ENCODE measurements around the gene UCN3.
"Not testable (repeated sequence)": the region's sequence is repeated elsewhere in the genome, so short reads cannot be mapped to it uniquely, and the experiment has no call there.

The UCN3 gene

DNA sequence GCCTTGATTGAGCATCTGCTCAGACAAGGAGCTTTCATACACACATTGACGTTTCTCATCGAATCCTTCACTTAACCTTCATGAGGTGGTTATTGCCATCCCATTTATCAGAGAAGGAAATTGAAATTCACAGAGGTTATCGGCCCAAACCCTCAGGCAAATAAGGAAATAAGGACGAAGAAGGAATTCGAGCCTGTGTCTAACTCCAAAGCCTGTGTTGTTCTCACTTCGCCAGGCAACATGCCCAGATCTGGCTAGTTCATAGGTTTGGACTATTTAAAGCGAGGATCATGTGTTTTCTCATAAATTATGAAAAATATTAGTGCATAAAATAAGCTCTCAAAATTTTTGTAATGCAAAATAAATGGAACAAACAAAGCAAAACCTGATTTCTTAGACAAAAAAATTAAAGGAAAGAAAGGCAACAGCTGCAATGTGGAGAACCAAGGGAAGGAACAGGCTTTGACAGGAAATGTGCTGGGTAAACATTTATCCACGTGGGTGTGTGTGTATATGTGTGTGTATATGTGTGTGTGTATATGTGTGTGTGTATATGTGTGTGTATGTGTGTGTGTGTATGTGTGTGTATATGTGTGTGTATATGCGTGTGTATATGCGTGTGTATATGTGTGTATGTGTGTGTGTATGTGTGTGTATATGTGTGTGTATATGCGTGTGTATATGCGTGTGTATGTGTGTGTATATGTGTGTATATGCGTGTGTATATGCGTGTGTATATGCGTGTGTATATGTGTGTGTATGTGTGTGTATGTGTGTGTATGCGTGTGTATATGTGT lies 4.8 kb downstream of the UCN3 start:
- DNase-seq, result no peak

DNA sequence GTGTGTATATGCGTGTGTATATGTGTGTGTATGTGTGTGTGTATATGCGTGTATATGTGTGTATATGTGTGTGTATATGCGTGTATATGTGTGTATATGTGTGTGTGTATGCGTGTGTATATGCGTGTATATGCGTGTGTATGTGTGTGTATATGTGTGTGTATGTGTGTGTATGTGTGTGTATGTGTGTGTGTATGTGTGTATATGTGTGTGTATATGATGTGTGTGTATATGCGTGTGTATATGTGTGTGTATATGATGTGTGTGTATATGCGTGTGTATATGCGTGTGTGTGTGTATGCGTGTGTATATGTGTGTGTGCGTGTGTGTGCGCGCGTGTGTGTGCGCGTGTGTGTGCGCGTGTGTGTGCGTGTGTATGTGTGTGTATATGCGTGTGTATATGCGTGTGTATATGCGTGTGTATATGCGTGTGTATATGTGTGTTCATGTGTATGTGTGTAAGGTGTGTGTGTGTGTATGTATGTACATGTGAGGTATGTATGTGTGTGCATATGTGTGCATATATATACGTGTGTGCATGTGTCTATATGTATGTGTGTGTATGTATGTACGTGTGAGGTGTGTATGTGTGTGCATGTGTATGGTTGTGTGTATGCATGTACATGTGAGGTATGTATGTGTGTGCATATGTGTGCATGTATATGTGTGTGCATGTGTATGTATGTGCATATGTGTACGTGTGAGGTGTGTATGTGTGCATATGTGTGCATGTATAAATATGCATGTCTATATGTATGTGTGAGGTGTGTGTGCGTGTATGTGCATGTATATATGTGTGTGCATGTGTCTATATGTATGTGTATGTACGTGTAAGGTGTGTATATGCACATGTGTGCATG lies 6.0 kb downstream of the UCN3 start:
- DNase-seq, result no peak

- no peak for DNase-seq
Measured at GRCh38 chr10:5373307-5373706, 8.5 kb downstream of the UCN3 start.

DNA sequence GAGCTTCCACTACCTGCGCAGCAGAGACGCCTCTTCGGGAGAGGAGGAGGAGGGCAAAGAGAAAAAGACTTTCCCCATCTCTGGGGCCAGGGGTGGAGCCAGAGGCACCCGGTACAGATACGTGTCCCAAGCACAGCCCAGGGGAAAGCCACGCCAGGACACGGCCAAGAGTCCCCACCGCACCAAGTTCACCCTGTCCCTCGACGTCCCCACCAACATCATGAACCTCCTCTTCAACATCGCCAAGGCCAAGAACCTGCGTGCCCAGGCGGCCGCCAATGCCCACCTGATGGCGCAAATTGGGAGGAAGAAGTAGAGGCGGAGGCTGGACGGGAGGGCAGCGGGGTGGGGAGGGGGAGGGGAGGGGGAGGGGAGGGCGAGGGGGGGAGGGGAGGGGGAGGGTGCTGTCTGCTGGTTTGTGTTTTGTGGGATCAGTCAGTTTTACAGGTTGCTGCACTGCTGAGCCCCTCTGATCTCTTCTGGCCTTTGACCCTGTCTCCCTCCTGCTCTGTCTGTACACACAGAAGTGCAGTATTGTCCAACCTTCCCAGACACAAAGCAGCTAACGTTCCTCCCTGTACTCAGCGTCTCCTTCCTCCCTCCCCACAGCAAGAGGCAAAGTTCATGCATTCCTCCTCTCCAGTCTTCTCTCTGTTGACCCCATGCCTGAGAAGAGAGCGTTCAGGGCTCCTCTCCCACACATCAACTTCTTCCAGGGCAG lies 9.3 kb downstream of the UCN3 start:
- DNase-seq, result no peak

DNA sequence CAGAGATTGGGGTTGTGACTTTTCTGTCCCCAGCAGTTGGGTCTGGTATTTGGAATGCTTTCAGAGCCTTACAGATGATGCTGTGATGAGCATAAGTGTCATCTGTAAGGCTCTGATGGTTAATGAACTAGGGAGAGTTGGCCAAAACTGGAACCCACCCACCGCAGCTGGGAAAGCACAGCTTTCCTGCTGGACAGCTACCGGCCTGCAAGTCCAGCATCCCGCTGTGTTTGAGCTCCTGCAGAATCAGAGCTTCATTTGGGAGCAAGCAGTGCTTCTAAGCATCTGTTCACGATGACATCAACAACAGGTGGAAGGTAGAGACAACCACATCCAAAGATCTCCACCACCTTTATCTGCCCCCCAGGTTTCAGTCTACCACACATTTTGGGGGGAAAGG lies 11.7 kb downstream of the UCN3 start:
- no peak for DNase-seq

- not testable (repeated sequence) for DNase-seq
Measured at GRCh38 chr10:5379202-5379601, 14.4 kb downstream of the UCN3 start.

GRCh38 chr10:5380395-5380794 lies 15.6 kb downstream of the UCN3 start:
- DNase-seq, result not testable (repeated sequence)

DNA sequence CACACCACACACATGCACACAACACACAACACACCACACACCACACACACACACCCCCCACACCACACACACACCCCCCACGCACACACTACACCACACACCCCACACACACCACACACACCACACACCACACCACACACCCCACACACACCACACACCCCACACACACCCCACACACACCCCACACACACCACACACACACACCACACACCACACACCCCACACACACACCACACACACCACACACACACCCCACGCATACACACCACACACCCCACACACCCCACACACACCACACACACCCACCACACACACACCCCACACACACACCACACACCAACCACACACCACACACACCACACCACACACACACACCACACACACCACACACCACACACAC lies 16.4 kb downstream of the UCN3 start:
- no peak for DNase-seq

GRCh38 chr10:5385224-5385623 lies 20.5 kb downstream of the UCN3 start:
- no peak for DNase-seq

- no peak for DNase-seq
Measured at GRCh38 chr10:5387169-5387568, 22.4 kb downstream of the UCN3 start.

DNA sequence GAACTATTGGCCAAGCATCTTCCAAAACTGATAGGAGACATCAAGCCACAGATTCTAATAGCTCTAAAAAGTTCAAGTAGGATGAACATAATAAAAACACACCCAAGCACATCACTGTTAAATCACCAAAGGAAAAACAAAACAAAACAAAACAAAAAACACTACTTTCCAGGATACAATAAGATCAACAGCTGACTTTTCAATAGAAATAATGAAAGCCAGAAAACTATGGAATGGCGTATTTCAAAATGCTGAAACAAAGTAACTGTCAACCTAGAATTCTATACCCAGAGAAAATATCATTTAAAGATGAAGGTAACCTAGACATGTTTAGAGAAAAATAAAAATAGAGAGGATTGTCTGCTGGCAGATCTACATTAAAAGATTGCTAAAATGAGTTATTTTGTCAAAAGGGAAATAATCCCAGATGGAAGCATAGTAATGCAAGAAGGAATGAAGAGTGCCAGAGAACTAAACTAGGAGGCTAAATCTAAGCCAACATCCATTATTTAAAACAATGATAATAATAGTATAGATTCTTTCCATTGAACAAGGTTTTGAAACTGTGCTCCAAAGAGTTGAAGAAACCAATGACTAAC lies 25.9 kb downstream of the UCN3 start:
- no peak for DNase-seq

- no peak for DNase-seq
Measured at GRCh38 chr10:5391790-5392189, 27.0 kb downstream of the UCN3 start.

DNA sequence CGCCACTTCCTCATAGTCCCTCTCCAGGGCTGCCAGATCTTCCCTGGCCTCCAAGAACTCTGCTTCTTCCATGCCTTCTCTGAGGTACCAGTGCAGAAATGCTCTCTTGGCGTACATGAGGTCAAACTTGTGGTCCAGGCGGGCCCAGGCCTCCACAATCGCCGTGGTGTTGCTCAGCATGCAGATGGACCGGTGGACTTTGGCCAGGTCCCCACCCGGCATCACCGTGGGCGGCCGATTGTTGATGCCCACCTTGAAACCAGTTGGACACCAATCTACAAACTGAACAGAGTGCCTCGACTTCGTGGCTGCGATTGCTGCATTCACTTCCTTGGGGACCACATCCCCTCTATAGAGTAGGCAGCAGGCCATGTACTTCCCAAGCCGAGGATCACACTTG lies 28.8 kb downstream of the UCN3 start:
- no peak for DNase-seq

DNA sequence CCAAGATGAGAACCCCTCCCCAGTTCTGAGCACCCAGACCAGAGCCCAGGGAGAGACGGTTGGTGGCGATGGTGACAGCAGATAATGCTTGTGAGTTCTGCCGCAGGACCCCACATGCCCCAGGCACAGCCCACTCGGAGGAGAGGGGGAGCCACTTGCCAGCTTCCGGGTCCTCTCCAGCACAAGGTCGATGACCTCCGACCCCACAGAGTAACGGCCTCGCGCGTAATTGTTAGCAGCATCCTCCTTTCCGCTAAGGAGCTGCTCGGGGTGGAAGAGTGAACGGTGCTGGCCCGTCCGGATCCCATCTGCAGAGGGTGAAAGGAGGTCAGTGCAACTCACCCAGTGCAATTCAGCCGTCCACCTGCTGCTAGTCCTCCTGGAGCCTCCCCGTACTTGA lies 30.4 kb downstream of the UCN3 start:
- no peak for DNase-seq

DNA sequence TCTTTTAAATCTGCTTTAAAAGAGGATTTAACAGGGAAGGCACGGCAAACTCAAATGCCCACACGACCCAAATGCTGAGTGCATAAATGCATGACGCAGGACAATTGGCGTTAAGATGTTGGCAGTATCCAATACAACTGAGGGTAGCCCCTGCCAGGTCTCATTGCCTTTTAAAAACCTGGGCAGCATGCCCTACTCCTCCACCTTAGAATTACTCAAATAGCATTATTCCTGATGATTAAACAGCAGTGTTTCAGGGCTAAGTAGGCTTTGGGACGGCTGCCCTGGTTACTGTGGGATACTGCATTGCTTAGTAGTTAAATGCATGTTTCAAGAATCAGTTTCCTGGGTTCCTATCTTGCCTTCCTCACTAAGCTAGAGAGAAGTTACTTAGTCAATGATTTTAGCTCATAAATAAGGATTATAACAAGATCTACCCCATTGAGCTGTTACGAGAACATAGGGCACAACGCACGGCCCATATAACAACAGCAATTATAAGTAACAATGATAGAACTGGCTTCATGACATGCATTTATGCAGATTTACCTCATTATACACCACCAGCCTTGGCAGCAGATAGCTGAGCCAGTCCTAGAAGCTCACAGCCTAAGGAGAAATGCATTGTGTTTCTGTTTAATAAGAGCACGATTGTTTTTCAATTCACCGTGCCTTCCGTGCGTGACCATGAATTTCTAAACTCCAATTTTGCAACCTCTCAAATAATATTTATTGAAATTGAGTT lies 32.0 kb downstream of the UCN3 start:
- DNase-seq, result no peak

- DNase-seq, result no peak
Measured at GRCh38 chr10:5399332-5399731, 34.6 kb downstream of the UCN3 start.

GRCh38 chr10:5400468-5401240 lies 35.9 kb downstream of the UCN3 start:
- no peak for DNase-seq

DNA sequence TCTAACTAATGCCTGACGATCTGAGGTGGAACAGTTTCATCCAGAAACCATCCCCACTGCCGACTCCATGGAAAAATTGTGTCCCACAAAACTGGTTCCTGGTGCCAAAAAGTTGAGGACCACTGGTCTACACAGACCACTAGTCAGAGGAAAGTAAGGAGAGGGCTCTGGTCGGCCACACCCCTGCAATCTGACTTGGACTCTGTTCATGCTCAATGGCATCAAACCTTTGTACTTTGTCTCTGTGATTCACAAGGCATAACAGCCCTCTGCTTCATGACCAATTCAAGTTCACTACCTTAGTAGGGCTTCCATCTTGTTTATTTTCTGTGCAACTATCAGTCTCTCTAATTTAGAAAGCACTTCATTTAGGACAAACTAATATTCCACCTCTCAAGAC lies 38.0 kb downstream of the UCN3 start:
- no peak for DNase-seq

DNA sequence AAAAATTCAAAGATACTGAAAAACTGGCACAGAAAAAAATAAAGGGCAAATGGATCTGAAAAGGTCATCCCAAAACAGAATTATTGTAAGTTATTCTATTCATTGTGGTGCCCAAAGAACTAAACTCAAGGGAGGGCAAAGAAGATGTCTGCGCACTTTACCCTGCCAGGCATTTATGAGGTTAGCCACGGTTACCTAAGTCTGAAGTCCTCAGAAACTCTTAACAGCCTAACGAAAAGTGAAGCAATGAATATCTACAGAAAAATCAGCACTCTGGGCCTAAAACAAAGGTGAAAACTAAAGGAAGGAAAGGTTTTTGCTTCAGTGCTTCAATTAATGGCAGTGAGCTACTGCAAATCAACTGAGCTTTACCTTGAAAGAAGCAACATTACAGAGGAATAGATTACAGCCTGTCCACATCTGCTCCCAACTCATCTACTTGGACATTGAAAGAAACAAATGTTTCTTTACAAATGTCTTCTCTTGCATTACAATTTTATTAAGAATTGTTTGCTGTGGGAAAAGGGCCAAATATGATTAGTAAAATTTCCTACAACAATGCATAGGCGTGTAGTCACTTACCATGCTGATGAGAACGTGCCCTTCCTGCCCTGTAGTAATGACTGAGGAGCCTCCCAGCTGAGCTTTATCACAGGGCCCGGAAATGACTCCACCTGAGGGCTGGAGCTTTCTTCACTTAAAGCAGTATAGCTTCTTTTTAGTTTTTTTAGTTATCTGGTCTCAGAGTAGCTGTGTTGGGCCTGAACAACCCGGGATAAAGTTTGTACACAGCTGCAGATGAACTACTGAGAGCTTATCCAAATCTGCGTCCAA lies 39.7 kb downstream of the UCN3 start, which contains the start of gene TUBAL3:
TSS of gene TUBAL3 (minus strand) at position 621 of the 834 bp plus-strand sequence. CDS start at position 585, 36 bp downstream.
- DNase-seq, result no peak

GRCh38 chr10:5406918-5407317 lies 42.2 kb downstream of the UCN3 start:
- no peak for DNase-seq
